DMS 273 (cell line): ENCODE results near the gene EEF1AKMT3.
"Not testable (repeated sequence)": the region's sequence is repeated elsewhere in the genome, so short reads cannot be mapped to it uniquely, and the experiment has no call there.

Experiments
- DNase-seq: peaks from one replicate; lab custom pipeline; 2025; ENCODE audit not compliant: unreplicated experiment; lab: John Stamatoyannopoulos, UW

The EEF1AKMT3 gene

GRCh38 chr12:57764662-57765002 is 7.8 kb upstream of the EEF1AKMT3 start:
- no peak for DNase-seq

DNA sequence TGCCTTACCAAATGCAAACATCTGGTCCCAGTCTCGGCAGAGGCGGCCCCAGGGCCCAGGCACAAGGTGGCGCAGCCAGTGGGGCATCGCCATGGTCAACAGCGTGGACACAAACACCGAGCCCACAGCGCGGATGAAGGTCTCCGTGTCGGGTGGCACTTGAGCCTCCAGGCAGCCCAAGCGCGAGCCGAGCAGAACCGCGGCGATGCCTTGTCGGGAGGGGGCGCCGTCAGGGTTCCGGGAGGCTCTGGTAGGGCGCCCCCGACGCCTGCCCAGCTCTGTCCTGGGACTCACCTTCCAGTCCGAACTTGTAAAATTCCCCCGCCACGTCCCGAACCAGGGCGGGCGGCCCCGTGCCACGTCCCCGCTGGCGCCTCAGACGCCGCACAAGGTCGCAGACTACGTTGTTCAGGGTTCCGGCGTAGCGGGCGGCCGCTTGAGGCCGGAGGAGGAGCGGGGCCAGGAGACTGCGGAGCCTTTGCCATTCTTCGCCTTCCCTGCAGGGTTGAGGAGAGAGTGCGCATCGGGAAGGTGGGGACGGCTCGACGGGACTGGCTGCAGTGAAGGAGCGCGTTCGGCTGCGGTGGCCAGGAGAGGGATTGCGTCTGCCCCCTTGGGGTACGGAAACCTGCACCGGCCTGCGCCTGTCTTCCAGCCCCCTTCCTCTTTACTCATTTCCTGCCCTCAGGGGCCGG is 7.3 kb upstream of the EEF1AKMT3 start:
- peak; percentile 73 for DNase-seq

- DNase-seq, result peak; percentile 45
Measured at GRCh38 chr12:57765698-57766463, 6.5 kb upstream of the EEF1AKMT3 start.

GRCh38 chr12:57766464-57767304 is 5.7 kb upstream of the EEF1AKMT3 start, which contains the start of gene CYP27B1:
Gene CYP27B1, minus strand, starts transcription at chr12:57767078. Its CDS starts 37 bp downstream, at chr12:57767041.
- peak; percentile 61 for DNase-seq

GRCh38 chr12:57767305-57767698 is 5.1 kb upstream of the EEF1AKMT3 start:
- no peak for DNase-seq

- no peak for DNase-seq
Measured at GRCh38 chr12:57767876-57768275, 4.5 kb upstream of the EEF1AKMT3 start.

DNA sequence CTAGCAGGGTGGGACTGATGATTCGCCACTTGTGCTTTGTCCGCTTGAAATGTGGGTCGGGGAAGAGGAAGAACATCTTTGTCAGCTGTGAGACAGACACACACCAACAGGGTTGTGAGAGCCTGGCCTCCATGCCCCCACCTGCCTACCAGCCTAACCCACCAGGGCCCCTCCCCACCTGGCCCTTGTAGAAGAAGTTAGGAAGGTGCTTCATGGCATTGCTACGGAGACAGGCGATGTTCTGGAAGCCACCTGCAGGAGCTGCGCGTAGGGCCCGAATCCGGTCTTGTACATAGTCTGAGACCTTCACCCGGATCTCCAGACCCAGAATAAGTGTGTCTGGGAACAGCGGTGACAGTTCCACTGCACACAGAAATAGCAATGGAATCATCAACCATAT is 2.8 kb upstream of the EEF1AKMT3 start:
- no peak for DNase-seq

DNA sequence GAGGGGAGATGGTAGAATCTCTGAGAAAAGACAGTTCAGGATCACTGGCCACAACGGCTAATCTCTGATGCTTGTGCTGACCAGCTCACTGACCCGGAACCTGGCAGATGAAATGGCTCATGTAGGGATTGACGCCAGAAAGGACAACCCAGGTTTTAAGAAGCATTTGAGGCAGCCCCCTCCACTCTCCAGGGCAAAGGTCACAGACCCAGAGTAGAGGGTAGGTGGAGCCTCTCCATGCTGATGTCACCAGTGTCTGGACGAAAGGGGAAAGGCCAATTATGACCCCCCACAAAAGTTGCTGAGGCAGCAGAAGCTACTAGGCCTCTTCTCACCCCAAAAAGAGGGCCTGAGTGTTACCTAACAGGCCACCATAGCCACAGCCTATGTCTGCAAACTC is 1.7 kb upstream of the EEF1AKMT3 start:
- DNase-seq, result no peak

- peak; percentile 95 for DNase-seq
Measured at GRCh38 chr12:57771236-57771872, 1.1 kb upstream of the EEF1AKMT3 start.

GRCh38 chr12:57771873-57772428 is 463 bp upstream of the EEF1AKMT3 start, which contains the start of gene METTL1:
Gene METTL1, minus strand, starts transcription at chr12:57772105. Its CDS starts 22 bp downstream, at chr12:57772083.
- DNase-seq, result peak; percentile 97

- not testable (repeated sequence) for DNase-seq
Measured at GRCh38 chr12:57774634-57775033, 2.2 kb downstream of the EEF1AKMT3 start.

DNA sequence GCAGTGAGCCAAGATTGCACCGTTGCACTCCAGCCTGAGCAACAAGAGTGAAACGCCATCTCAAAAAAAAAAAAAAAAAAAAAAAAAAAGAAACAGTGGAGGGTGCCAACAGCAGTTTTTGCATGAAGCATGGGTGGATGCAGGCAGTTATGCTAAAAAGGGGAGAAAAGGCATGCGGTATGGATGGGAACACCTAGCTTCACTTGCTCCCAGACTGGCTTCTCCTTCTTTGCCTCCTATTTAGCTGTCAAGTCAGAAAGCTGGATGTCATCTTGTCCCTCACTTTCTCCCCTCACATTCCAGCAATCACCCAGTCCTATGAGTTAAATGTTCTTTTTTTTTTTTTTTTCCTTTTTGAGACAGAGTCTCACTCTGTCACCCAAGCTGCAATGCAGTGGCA is 2.6 kb downstream of the EEF1AKMT3 start:
- DNase-seq, result no peak

DNA sequence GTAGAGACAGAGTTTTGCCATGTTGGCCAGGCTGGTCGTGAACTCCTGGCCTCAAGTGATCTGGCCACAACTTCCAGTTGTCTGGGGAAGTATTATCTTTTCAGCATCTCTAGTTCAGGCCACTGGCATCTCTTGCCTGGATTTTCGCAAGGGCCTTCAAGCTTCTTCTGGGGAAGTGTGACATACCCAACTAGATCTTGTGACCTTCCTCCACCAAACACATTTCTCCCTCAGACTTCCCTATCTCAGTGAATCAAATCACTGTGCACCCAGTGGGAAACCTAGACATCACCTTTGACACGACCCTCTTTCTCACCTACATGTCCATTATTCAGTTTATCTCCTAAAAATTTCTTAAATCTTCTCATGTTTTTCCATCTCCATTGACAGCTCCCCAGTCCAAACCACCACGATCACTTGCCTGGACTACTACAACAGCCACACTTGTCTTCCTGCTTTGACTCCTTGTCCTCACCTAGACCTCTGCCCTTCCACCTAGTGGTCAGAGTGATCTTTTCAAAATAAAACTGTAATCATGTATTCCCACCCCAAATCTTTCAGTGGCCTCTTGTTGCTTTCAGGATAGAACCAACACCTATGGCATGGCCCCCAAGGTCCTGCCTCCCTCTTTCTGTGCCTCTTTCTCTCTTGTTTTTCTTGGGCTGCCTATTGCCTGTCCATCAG is 3.3 kb downstream of the EEF1AKMT3 start:
- DNase-seq, result no peak

- no peak for DNase-seq
Measured at GRCh38 chr12:57776247-57776587, 3.8 kb downstream of the EEF1AKMT3 start.

DNA sequence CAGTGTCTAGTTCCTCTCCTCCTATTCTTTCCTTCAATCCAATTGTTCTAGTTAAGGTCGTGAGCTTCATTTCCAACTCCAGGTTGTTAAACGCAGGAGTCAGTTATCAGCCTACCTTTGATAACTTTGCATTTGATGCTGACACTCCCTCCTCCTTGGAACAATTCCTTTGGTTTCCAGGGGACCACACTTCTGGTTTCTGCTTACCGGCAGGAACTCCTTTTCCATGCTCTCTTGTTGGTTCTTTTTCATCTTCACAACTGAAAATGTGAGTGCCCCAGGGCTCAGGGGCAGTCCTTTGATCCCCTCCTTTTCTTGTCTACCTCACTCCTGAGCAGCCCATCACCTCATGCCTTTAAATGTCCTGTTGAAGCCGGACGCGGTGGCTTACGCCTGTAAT is 5.0 kb downstream of the EEF1AKMT3 start:
- no peak for DNase-seq

DNA sequence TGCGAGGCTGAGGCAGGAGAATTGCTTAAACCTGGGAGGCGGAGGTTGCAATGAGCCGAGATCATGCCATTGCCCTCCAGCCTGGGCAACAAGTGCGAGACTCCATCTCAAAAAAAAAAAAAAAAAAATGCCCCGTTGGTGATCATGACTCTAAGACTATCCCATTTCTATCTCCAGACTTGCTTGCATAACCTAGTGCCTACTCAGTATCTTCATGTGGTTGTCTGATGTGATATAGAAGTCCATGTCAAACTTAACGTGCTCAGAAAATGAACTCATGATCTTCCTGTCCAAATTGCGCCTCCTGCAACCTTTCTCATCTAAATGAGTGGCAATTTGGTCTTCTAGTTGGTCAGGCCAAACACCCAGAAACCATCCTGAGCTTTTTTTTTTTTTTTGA is 5.5 kb downstream of the EEF1AKMT3 start:
- no peak for DNase-seq

- no peak for DNase-seq
Measured at GRCh38 chr12:57779736-57780135, 7.3 kb downstream of the EEF1AKMT3 start.

- DNase-seq, result no peak
Measured at GRCh38 chr12:57780284-57780897, 8.0 kb downstream of the EEF1AKMT3 start.

- DNase-seq, result no peak
Measured at GRCh38 chr12:57781244-57781643, 8.8 kb downstream of the EEF1AKMT3 start.

DNA sequence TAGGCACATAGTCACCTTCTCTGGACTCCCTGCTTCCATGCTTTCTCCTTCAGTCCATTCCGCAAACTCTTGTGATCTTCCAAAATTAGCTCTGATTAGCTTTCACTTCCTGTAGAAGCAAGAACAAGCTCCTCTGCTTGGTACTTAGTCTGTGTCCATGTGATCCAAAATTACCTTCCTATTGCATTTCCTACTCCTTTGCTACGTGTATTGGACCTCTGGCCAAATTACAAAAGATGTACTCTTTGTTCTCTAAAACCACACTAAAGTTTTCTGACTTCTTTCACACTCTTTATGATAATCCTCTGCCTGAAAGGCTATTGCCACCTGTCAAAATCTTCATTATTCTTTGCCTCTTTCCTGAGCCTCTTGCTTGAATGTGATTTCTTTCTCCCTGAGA is 9.4 kb downstream of the EEF1AKMT3 start:
- DNase-seq, result no peak
